ENCODE data around the gene KIF25. TPM values are rescaled to one million over a fixed set of nuclear protein-coding genes. Genes with fewer than 3 reads are reported as not detected.

Gene KIF25
- total RNA-seq, 1 experiment from 2014 or later = 0.28 TPM

GRCh38 chr6:168091381-168092264 lies 94.2 kb downstream of the KIF25 start:
- Mint-ChIP-seq H3K9me3 (0 out of 2 replicates have a peak, but pooled peaks cover 4% of the 10 kb centered on the region), H3K4me3 (no peak overlapping the region), H3K4me1 (peaks cover 27% of the 10 kb centered on the region), H3K27ac (no peak overlapping the region), H3K27me3 (ENCODE audit: low read depth) (no peaks in the 10 kb centered on the region), H3K36me3 (no peaks in the 10 kb centered on the region)
- ChIA-PET CTCF (interaction anchor here (5.0 kb wide), 1 partner anchor 31 kb away, joined by 16 read pairs; no protein-coding TSS in a partner anchor), POLR2A (no interaction called here)
- ATAC-seq (no peak), DNase-seq (ENCODE audit: low spot score) (no peak)
- TF ChIP-seq ZNF263 (CRISPR knock-in tag; IDR thresholded peaks at IDR 0.05; ENCODE audit: low read depth) = no peak

- CTCF ChIA-PET = no interaction called here
- Mint-ChIP-seq H3K27ac (no peak overlapping the region), H3K4me3 (no peak overlapping the region), H3K9me3 (0 out of 2 replicates have a peak, but pooled peaks cover 4% of the 10 kb centered on the region), H3K27me3 (ENCODE audit: low read depth) (no peaks in the 10 kb centered on the region), H3K36me3 (no peaks in the 10 kb centered on the region), H3K4me1 (peaks cover 26% of the 10 kb centered on the region)
- no peak for ATAC-seq
- TF ChIP-seq PREB (CRISPR knock-in tag; IDR thresholded peaks at IDR 0.05; ENCODE audit: borderline replicate concordance) (no peak), USF2 (CRISPR knock-in tag; IDR thresholded peaks at IDR 0.05) (no peak), NFATC4 (CRISPR knock-in tag; IDR thresholded peaks at IDR 0.05) (no peak), E2F4 (CRISPR knock-in tag; IDR thresholded peaks at IDR 0.05; ENCODE audit: borderline replicate concordance, low read depth) (no peak), MLX (CRISPR knock-in tag; IDR thresholded peaks at IDR 0.05) (no peak), MAX (CRISPR knock-in tag; IDR thresholded peaks at IDR 0.05) (no peak), ETV6 (CRISPR knock-in tag; IDR thresholded peaks at IDR 0.05) (no peak), CREB1 (CRISPR knock-in tag; IDR thresholded peaks at IDR 0.05) (no peak), E2F1 (CRISPR knock-in tag; IDR thresholded peaks at IDR 0.05) (no peak), PRDM15 (CRISPR knock-in tag; IDR thresholded peaks at IDR 0.05) (no peak), GABPB1 (CRISPR knock-in tag; IDR thresholded peaks at IDR 0.05) (no peak), USF1 (CRISPR knock-in tag; IDR thresholded peaks at IDR 0.05) (no peak), IRF2 (CRISPR knock-in tag; IDR thresholded peaks at IDR 0.05; ENCODE audit: borderline replicate concordance, low read depth) (no peak), CREM (CRISPR knock-in tag; IDR thresholded peaks at IDR 0.05) (no peak), RORB (CRISPR knock-in tag; IDR thresholded peaks at IDR 0.05) (no peak), TCF7 (CRISPR knock-in tag; IDR thresholded peaks at IDR 0.05; ENCODE audit: low read depth) (no peak), FOXK1 (CRISPR knock-in tag; IDR thresholded peaks at IDR 0.05) (no peak)
- DNase-seq (ENCODE audit: low spot score) = no peak
- POLR2A ChIA-PET = no interaction called here
Measured at GRCh38 chr6:168092541-168092940, 95.1 kb downstream of the KIF25 start.

Data from WTC11 (cell line).